Measurements from ENCODE around the gene DNAH7. TPM values are rescaled to one million over a fixed set of nuclear protein-coding genes. Genes with fewer than 3 reads are reported as not detected.

DNAH7 gene
- not detected for total RNA-seq

DNA sequence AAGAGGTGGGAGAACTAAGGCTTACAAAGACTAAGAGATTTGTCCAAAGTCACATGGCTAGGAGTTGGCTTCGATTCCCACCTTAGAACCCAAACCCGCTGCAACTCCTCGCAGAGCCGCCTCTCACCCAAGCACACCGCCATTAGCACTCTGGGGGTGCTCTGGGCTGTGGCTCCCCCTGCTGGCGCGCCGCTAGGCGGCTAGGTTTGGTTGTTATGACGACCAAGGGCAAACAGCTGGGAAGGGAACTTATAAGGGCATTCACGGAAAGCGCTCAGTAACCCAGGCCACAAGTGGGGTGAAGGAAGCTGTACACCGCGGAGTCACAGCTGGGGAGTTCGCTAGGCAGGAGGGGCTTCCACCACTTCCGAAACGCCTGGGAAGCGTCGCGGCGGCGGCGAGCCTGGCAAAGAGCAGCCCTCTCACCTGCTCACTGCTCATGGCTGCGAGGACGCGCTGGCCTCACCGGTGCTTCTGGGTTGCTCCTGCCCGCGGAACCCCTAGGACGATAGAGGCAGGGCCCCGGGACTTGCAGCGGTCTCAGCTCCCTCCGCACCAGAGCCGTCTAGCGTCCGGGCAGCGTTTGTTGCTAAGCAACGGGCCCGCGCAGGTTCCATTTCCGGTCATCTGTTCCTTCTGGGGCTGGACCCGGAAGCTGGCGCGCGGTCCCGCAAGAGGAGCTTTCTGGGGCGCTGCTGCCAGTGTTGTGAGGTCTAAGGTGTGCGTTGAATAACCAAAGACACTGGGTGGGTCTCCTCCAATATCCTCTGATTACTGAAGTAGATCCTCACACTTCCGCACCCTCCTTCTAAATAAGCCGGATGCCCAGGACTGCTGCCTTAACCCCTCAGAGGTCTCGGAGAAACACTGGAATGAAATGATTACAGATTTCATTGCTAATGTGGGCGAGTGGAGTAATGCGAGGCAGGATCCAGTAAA is at the start of gene DNAH7:
TSS of gene DNAH7 (minus strand) at position 567 of the 939 bp plus-strand sequence. CDS start at position 441, 126 bp downstream.
- Mint-ChIP-seq H3K36me3 (ENCODE audit: low read depth) (no peaks in the 10 kb centered on the region), H3K27me3 (peaks cover 17% of the 10 kb centered on the region), H3K9me3 (no peaks in the 10 kb centered on the region), H3K4me1 (peaks cover 12% of the 10 kb centered on the region), H3K27ac (peak within 1 kb of the TSS; percentile 38), H3K4me3 (peak within 1 kb of the TSS; percentile 78)
- CTCF ChIA-PET, result interaction anchor here (0.6 to 3.6 kb wide), 57 partner anchors 9 to 1510 kb away, joined by 3 to 90 read pairs (median 4); partner anchors contain the start of genes CCDC150 and SLC39A10
- POLR2A ChIA-PET, result interaction anchor here (0.9 to 1.8 kb wide), 5 partner anchors 8 to 534 kb away, joined by 3 to 5 read pairs (median 4); partner anchors contain the start of gene SLC39A10
- DNase-seq, result peak; percentile 94

DNA sequence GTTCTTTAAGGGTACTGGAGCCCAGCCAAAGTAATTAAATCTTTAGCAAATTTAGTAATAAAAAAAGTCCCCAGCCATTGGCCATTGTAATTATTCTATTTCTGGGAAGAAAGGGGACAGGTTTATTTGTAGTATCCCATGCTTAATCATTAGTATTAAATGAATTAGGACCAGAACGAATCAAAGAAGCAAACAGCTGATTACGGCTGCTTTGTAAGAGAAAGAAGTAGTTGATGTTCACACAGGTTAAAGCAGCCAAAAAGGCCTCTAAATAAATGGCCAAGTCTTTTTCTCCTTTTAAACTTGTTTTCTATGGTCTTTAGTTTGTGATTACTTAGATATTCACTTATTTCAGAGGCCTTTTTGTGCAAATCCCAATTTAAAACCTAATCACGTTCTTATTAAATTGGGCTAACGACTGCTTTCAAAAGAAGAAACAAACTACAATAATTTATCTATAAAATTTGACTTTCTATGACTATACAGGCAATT is 48.6 kb upstream of the DNAH7 start:
- Mint-ChIP-seq H3K36me3 (ENCODE audit: low read depth) (no peaks in the 10 kb centered on the region), H3K9me3 (no peaks in the 10 kb centered on the region), H3K27ac (no peak overlapping the region), H3K27me3 (peaks cover 3% of the 10 kb centered on the region), H3K4me1 (peaks cover 10% of the 10 kb centered on the region), H3K4me3 (no peak overlapping the region)
- no peak for DNase-seq
- ChIA-PET POLR2A (no interaction called here), CTCF (no interaction called here)

DNA sequence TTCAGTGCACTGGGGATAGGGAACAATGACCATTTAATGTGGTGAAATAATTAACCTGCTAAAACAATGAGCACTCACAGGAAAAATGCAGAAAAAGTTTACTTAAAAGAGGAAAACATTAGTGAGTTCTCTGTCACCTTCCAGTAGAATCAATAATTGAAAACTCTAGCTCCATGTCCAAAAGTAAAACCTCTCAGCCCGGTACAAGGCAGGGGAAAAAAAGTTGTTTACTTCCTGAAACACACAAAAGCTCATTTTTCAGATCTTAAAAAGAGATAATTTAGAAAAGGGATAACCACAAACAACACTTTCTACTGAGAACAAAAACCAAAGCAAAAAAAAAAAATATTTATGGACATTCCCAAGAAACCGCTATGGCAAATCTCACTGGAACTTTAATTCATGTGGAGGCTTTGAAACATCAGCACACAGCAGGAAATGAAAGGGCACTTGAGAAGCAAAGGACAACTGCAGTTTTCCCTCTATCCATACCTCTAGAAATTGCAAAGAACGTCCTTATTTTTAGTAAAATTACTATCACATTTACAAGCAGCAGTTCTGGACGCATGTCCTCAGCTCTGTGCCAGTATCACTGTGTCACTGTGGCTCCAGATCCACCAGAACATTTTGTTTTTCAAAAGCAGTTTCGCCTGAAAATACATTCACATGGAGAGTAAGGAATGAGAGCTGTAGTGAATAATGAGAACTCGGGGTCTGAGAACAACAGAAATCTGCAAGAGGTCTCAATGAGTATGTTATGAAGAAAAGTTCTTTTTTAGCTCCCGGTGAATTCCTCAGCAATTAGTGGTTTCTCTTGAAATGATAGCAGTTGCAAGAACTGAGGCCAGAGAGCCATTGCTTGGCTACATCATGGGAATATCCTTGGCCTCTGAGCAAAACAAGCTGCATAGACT is 44.7 kb upstream of the DNAH7 start:
- POLR2A ChIA-PET, result interaction anchor here (1.0 kb wide), 1 partner anchor 19 kb away, joined by 3 read pairs; no protein-coding TSS in a partner anchor
- no peak for DNase-seq
- H3K4me3 Mint-ChIP-seq, result no peak overlapping the region
- H3K9me3 Mint-ChIP-seq, result no peaks in the 10 kb centered on the region
- no peaks in the 10 kb centered on the region for H3K36me3 Mint-ChIP-seq (ENCODE audit: low read depth)
- no peak overlapping the region for H3K27ac Mint-ChIP-seq
- no peaks in the 10 kb centered on the region for H3K27me3 Mint-ChIP-seq
- CTCF ChIA-PET, result interaction anchor here (0.8 to 1.9 kb wide), 3 partner anchors 23 to 224 kb away, joined by 3 to 11 read pairs (median 4); no protein-coding TSS in a partner anchor
- H3K4me1 Mint-ChIP-seq, result peaks cover 10% of the 10 kb centered on the region

DNA sequence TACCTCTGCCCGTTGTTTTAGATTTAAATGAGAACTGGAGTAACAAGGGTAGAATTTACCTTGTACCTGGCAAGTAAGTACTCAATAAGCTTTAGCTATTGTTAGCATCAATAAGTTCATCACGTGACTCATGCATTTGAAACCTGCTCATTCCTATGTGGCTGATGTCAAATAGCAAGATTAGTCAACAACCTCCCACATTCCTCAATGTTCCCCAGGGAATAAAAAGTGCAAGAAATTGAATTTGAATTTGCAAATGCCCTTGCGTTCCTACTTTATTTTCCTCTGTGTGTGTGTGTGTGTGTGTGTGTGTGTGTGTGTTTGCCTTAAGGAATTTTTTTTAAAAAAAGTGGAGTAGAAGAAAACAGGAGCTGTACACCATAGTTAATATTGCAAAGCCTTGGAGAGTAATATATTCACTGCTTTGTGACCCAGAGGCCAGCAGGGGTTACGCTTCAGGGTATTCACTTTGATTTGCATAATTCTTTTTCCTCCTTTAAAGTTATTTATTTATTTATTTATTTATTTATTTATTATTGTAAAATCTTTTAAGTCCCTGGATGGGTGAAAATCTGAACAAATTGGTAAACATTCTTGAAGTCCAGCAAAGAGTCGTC is 43.9 kb upstream of the DNAH7 start:
- H3K27me3 Mint-ChIP-seq, result no peaks in the 10 kb centered on the region
- ChIA-PET POLR2A (interaction anchor here (1.0 kb wide), 1 partner anchor 20 kb away, joined by 3 read pairs; no protein-coding TSS in a partner anchor), CTCF (interaction anchor here (0.8 to 1.9 kb wide), 4 partner anchors 23 to 225 kb away, joined by 3 to 11 read pairs (median 4); partner anchors contain the start of gene DNAH7)
- peaks cover 10% of the 10 kb centered on the region for H3K4me1 Mint-ChIP-seq
- no peak overlapping the region for H3K4me3 Mint-ChIP-seq
- H3K36me3 Mint-ChIP-seq (ENCODE audit: low read depth), result no peaks in the 10 kb centered on the region
- no peaks in the 10 kb centered on the region for H3K9me3 Mint-ChIP-seq
- H3K27ac Mint-ChIP-seq, result no peak overlapping the region
- DNase-seq, result no peak

DNA sequence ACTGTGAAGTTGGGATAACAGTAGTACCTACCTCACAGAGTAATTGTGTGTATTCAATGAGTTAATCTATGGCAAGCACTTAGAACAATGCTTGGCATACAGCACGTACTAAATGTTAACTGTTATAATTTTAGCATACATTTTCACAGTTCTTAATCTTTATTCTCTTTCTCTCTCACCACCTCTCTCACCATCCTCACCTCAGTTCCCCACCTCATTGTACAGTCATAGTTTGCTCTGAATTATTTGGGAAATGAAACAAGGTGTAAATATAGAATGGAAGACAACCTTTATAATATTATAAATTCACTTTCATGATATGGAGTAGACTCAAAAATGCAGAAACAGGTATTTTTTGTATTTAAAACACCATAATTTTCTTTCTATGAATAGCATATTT is 40.0 kb upstream of the DNAH7 start:
- Mint-ChIP-seq H3K27ac (no peak overlapping the region), H3K27me3 (no peaks in the 10 kb centered on the region), H3K4me1 (peaks cover 8% of the 10 kb centered on the region), H3K4me3 (no peak overlapping the region), H3K36me3 (ENCODE audit: low read depth) (no peaks in the 10 kb centered on the region), H3K9me3 (no peaks in the 10 kb centered on the region)
- CTCF ChIA-PET, result interaction anchor here (3.1 kb wide), 1 partner anchor 31 kb away, joined by 19 read pairs; no protein-coding TSS in a partner anchor
- DNase-seq, result no peak
- POLR2A ChIA-PET, result no interaction called here

DNA sequence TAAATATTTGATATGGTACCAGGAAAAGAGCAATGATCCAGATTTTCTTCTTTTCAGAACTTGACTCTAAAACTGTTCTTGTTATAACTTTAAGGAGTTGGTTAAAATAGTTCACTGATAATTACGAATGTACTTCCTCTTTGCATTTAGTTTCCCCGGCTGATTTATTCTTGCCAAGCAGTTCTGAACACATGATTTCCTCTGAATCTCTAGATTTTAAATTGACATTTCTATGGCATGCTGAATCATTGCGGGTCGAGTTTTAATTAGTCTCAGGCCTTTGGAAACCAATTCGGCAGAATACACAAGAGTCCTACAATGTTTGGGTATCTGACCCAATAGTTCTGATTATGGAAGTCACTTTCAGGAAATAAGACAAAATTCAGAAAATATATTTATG is 37.3 kb upstream of the DNAH7 start:
- ChIA-PET CTCF (no interaction called here), POLR2A (no interaction called here)

DNA sequence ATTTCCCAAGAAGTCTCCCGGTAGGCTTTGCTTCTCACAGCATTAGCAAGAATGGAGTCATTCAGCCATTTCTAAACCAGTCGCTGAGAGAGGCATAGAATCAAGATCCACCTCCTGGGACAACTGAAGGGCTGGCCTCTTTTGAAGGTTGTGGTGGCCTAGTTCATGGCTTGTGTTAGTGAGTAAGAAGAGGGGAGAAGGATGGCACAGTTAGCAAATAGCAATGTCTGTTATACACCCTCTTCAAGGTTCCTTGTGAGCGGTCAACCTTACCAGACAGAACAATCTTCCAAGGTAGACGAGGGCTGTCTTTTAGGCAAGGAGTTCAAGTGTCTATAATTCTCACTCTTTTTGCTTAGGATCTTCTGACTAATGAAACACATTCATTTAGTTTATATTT is 35.4 kb upstream of the DNAH7 start:
- Mint-ChIP-seq H3K27me3 (no peaks in the 10 kb centered on the region), H3K4me1 (peaks cover 14% of the 10 kb centered on the region), H3K36me3 (ENCODE audit: low read depth) (no peaks in the 10 kb centered on the region), H3K9me3 (no peaks in the 10 kb centered on the region), H3K4me3 (no peak overlapping the region), H3K27ac (no peak overlapping the region)
- DNase-seq, result no peak
- CTCF ChIA-PET, result interaction anchor here (1.0 kb wide), 1 partner anchor 35 kb away, joined by 3 read pairs; the partner anchor contains the start of gene DNAH7
- POLR2A ChIA-PET, result no interaction called here

More for the DNA sequence above, 37.3 kb upstream of the DNAH7 start:
- no peak for DNase-seq
- Mint-ChIP-seq H3K4me3 (no peak overlapping the region), H3K27ac (no peak overlapping the region), H3K36me3 (ENCODE audit: low read depth) (no peaks in the 10 kb centered on the region), H3K4me1 (peaks cover 8% of the 10 kb centered on the region), H3K27me3 (no peaks in the 10 kb centered on the region), H3K9me3 (no peaks in the 10 kb centered on the region)

DNA sequence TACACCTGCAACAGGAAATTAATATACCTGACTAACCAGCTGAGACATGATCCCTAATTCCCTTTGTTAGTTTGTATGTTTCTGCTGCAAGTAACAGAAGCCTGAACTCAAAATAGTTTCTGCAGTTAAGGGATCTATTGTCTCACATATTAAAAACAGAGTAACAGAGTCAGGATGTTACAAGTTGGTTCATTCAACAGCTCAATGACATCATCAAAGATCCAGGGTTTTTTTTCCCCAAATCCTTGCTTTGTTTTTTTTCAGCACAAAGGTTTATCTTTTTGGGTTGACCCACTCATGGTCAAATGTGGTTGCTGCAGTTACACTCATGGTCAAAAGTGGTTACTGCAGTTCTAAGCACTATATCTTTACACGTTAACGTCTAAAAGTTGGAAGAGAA is 35.0 kb upstream of the DNAH7 start:
- ChIA-PET POLR2A (no interaction called here), CTCF (interaction anchor here (1.0 kb wide), 1 partner anchor 35 kb away, joined by 3 read pairs; the partner anchor contains the start of gene DNAH7)

DNA sequence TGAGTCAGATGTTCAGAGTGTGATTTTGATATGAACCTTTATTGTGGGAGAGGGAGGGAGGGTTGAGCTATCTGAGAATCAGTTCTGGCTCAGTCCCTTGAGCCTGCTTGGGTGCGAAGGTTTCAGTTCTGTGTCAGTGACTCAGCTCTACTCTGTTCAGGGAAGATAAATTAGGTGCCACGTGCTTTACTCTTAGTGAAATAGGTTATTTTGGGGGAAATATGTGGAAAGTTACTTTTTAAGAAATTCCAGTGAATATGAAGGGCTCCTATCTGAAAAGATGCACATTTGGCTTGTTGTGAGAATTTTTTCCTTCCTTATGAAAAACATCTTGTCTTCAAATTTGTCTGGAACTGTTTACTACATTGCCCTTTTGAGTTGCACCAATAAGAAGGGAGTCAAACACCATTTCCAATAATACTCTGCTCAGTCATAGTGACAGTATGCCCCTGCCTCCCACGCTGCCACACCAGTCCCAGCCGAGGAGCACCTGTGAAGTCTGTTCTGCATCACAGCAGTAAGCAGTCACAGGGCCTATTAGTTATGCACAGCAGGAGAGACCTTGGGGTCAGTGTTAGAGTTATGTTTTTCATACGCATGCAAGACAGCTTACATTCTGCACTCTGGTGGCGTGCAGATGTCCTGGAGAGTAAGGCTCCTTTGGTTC is 32.8 kb upstream of the DNAH7 start:
- no peak overlapping the region for H3K27ac Mint-ChIP-seq

More for the DNA sequence above, 35.0 kb upstream of the DNAH7 start:
- Mint-ChIP-seq H3K9me3 (no peaks in the 10 kb centered on the region), H3K27me3 (peaks cover 2% of the 10 kb centered on the region), H3K36me3 (ENCODE audit: low read depth) (no peaks in the 10 kb centered on the region), H3K4me1 (peaks cover 14% of the 10 kb centered on the region), H3K4me3 (no peak overlapping the region), H3K27ac (no peak overlapping the region)
- no peak for DNase-seq

DNA sequence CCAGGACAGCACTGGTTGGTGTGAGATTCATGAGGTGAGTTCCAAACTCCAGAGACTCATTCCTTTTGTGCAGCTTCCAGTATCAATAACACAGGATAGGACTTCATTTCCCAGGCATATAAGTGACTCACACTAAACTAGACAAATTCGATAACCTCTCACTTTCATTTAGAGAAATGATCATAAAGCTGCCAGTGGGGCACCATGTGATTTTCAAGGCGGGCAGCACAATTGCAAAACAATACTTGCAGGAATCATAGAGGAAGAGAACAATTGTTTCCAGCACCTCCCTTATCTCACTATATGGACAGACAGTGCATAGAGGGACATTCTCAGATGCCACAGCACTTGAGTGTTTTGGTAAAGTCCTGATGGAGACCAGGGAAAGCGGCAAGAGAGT is 31.3 kb upstream of the DNAH7 start:
- H3K27me3 Mint-ChIP-seq, result peaks cover 2% of the 10 kb centered on the region
- peaks cover 14% of the 10 kb centered on the region for H3K4me1 Mint-ChIP-seq
- peaks cover 4% of the 10 kb centered on the region for H3K9me3 Mint-ChIP-seq
- POLR2A ChIA-PET, result no interaction called here
- H3K36me3 Mint-ChIP-seq (ENCODE audit: low read depth), result peaks cover 2% of the 10 kb centered on the region
- CTCF ChIA-PET, result no interaction called here
- no peak overlapping the region for H3K27ac Mint-ChIP-seq
- H3K4me3 Mint-ChIP-seq, result no peak overlapping the region
- DNase-seq, result no peak

More for the DNA sequence above, 32.8 kb upstream of the DNAH7 start:
- DNase-seq, result no peak
- ChIA-PET CTCF (interaction anchor here (1.1 kb wide), 1 partner anchor 23 kb away, joined by 6 read pairs; no protein-coding TSS in a partner anchor), POLR2A (no interaction called here)
- H3K9me3 Mint-ChIP-seq, result no peaks in the 10 kb centered on the region
- no peak overlapping the region for H3K4me3 Mint-ChIP-seq
- H3K36me3 Mint-ChIP-seq (ENCODE audit: low read depth), result no peaks in the 10 kb centered on the region
- H3K27me3 Mint-ChIP-seq, result peaks cover 2% of the 10 kb centered on the region
- peaks cover 14% of the 10 kb centered on the region for H3K4me1 Mint-ChIP-seq

DNA sequence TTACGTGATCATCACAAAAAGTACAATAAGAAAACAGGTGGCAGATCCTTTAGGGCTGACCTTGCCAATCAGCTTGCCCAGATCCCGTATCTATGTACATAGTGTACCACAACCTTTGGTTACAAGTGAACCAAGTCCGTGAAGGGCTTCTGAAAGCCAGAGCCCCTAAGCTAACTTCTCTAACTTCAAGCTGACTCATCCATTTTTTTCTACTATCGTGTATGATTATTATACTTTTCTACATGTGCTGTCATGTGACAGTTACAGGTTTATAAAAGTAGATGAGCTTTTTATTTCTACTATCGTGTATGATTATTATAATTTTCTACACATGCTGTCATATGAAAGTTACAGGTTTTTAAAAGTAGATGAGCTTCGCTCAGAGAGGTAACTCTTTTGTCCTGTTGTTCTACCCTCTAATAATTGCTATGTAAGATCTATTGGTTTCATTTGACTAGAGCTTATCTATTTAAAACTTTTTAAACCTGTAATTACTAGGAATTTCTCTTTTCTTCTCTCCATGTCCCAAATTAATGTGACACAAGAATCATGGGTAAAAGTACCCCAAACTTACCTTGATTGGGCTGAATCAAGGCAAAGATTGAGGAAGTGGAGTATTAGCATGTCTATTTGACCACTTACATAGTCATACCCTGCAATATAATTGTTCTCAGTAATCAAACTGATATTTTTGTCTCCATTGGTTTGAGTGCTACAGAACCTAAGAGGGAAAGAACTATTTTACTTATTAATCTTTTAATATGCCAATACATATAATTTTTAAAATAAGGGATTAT is 29.4 kb upstream of the DNAH7 start:
- H3K36me3 Mint-ChIP-seq (ENCODE audit: low read depth), result peaks cover 12% of the 10 kb centered on the region
- peaks cover 15% of the 10 kb centered on the region for H3K9me3 Mint-ChIP-seq
- H3K4me1 Mint-ChIP-seq, result peaks cover 14% of the 10 kb centered on the region
- CTCF ChIA-PET, result interaction anchor here (1.2 to 1.5 kb wide), 4 partner anchors 19 to 30 kb away, joined by 3 to 4 read pairs (median 3); partner anchors contain the start of gene DNAH7
- peaks cover 7% of the 10 kb centered on the region for H3K27me3 Mint-ChIP-seq
- H3K27ac Mint-ChIP-seq, result no peak overlapping the region
- H3K4me3 Mint-ChIP-seq, result no peak overlapping the region
- DNase-seq, result no peak
- POLR2A ChIA-PET, result no interaction called here

All from activated CD4-positive, alpha-beta memory T cell treated with anti-CD3 and anti-CD28 coated beads, Interleukin-2, amount 10 ng/mL, durations not matched to agents 7 days and 5 days (primary cell).